ENCODE results near the gene DDC. TPM values are rescaled to one million over a fixed set of nuclear protein-coding genes. Genes with fewer than 3 reads are reported as not detected.

Gene DDC
- total RNA-seq, 1 donor from 2014 or later = 3.0 TPM

DNA sequence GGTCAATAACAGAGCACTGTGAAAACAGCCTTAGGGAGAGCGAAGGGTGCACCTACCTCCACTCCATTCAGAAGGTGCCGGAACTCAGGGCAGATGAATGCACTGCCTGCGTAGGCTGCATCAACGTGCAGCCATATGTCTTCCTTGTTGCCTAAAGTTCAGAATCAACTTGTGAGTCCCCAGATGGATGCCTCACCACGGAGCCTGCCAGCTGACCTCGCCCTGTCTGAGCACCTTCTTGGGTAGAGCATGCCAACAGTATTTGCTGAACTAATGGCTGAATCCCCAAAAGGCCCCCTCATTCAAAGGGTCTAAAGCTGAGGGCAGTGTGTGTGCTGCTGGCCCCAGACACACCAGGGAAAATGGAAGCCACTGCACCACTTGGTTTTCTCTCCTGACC lies 66.1 kb downstream of the DDC start:
- Histone ChIP-seq H3K27me3 (ENCODE audit: low read depth) (no peaks in the 10 kb centered on the region), H3K9me3 (no peaks in the 10 kb centered on the region), H3K36me3 (no peaks in the 10 kb centered on the region), H3K4me3 (no peak overlapping the region), H3K4me1 (peaks cover 17% of the 10 kb centered on the region), H3K27ac (no peak overlapping the region)
- no peak for TF ChIP-seq CTCF (IDR thresholded peaks at IDR 0.05)
- intact Hi-C loops (cut with DNase I) = no loop called here
- DNase-seq = no peak
- no peak for ATAC-seq

DNA sequence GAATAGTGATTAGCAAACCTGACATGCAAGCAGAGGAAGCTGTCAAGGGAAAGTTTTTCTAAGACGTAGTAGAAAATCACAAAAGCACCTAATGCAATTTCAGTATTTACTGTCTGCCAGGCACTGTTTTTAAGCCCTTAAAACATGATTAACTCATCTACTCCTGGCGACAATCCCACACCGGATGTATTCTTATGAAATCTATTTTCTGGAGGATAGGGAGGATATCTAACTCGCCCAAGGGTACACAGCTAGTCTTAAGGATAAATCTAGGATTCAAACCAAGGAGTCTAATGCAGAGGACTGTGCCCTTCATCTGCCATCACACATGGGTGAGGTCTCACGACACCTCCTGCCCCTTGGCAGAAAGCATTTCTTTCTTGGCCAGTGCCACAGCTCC lies 67.2 kb downstream of the DDC start:
- DNase-seq (no peak), ATAC-seq (no peak)

GRCh38 chr7:50497068-50497642 lies 68.0 kb downstream of the DDC start:
- Histone ChIP-seq H3K36me3 (no peaks in the 10 kb centered on the region), H3K27me3 (ENCODE audit: low read depth) (no peaks in the 10 kb centered on the region), H3K27ac (no peak overlapping the region), H3K4me3 (no peak overlapping the region), H3K4me1 (peaks cover 17% of the 10 kb centered on the region), H3K9me3 (no peaks in the 10 kb centered on the region)
- intact Hi-C loops (cut with DNase I) = no loop called here
- ATAC-seq = peak; percentile 37 to 51
- DNase-seq = no peak
- no peak for TF ChIP-seq CTCF (IDR thresholded peaks at IDR 0.05)

More for the DNA sequence above, 67.2 kb downstream of the DDC start:
- intact Hi-C loops (cut with DNase I) = no loop called here
- H3K27ac ChIP-seq = no peak overlapping the region
- H3K27me3 ChIP-seq (ENCODE audit: low read depth) = no peaks in the 10 kb centered on the region
- H3K4me3 ChIP-seq = no peak overlapping the region
- no peaks in the 10 kb centered on the region for H3K9me3 ChIP-seq
- no peaks in the 10 kb centered on the region for H3K36me3 ChIP-seq
- H3K4me1 ChIP-seq = peaks cover 17% of the 10 kb centered on the region
- no peak for TF ChIP-seq CTCF (IDR thresholded peaks at IDR 0.05)

- no peaks in the 10 kb centered on the region for H3K9me3 ChIP-seq
- DNase-seq (no peak), ATAC-seq (no peak)
- no peak overlapping the region for H3K27ac ChIP-seq
- no peaks in the 10 kb centered on the region for H3K36me3 ChIP-seq
- intact Hi-C loops (cut with DNase I) = no loop called here
- no peak overlapping the region for H3K4me3 ChIP-seq
- no peaks in the 10 kb centered on the region for H3K27me3 ChIP-seq (ENCODE audit: low read depth)
- TF ChIP-seq CTCF (IDR thresholded peaks at IDR 0.05) = no peak
- H3K4me1 ChIP-seq = peaks cover 17% of the 10 kb centered on the region
Observed at GRCh38 chr7:50496569-50496968, 68.6 kb downstream of the DDC start.

- intact Hi-C loops (cut with DNase I) = no loop called here
- TF ChIP-seq CTCF (IDR thresholded peaks at IDR 0.05) = no peak
- ATAC-seq (no peak), DNase-seq (no peak)
- no peak overlapping the region for H3K27ac ChIP-seq
- H3K27me3 ChIP-seq (ENCODE audit: low read depth) = no peaks in the 10 kb centered on the region
- no peaks in the 10 kb centered on the region for H3K9me3 ChIP-seq
- no peak overlapping the region for H3K4me3 ChIP-seq
- no peaks in the 10 kb centered on the region for H3K36me3 ChIP-seq
- H3K4me1 ChIP-seq = peaks cover 17% of the 10 kb centered on the region
Observed at GRCh38 chr7:50495746-50496145, 69.5 kb downstream of the DDC start.

Data from lower lobe of right lung (tissue), 2 donors.